Transverse colon (tissue), 4 donors: ENCODE data around the gene GPR156.

Source experiments
- CTCF ChIP-seq, 5 experiments: fragments of 200-600 bp in 3 of 5; fragments of 450-650 bp in 2 of 5; sonication (generic) in 3 of 5; IDR thresholded peaks; 1 replicate in 2 of 5; 2 replicates in 3 of 5; pipeline ENCODE4 v1.5.1; 2016 to 2017; ENCODE audit warnings: antibody characterized with exemption in 5 of 5, inconsistent platforms in 3 of 5, mild to moderate bottlenecking in 2 of 5, moderate library complexity in 1 of 5
- EP300 ChIP-seq: sonication (generic); formaldehyde crosslinking; IDR thresholded peaks from one replicate; pipeline ENCODE4 v1.6.1; 2017; ENCODE audit warnings: antibody characterized with exemption, low read depth
- POLR2AphosphoS5 ChIP-seq, 3 donors: sonication (generic); formaldehyde crosslinking; IDR thresholded peaks; one replicate each; pipeline ENCODE4 v1.6.1; 2016; ENCODE audit warnings: antibody characterized with exemption in 3 of 3

- TF ChIP-seq CTCF (IDR thresholded peaks at IDR 0.05) (no peak), EP300 (no peak), POLR2AphosphoS5 (IDR thresholded peaks at IDR 0.05) (no peak)
These were observed 81.4 kb downstream of the GPR156 start for GRCh38 chr3:120203621-120204020.
